A673 (cell line): Measurements from ENCODE around the gene ME1. TPM values are rescaled to one million over a fixed set of nuclear protein-coding genes. Genes with fewer than 3 reads are reported as not detected.

Experiments used
- BruUV-seq: library from RNA; stranded (reverse); fragments of 400-500 nt; replicated peaks from 2 replicates; lab custom pipeline; 2021; lab: Mats Ljungman, UMichigan
- CTCF ChIA-PET: fragments of 300-600 bp; sonication (Branson Sonifier 250); formaldehyde crosslinking; loops from one replicate; lab custom pipeline; 2022; ENCODE audit warnings: antibody characterized with exemption; lab: Charles Lee
- POLR2A ChIA-PET: fragments of 300-600 bp; sonication (Branson Sonifier 250); formaldehyde crosslinking; loops from one replicate; lab custom pipeline; 2022; ENCODE audit warnings: antibody characterized with exemption; ENCODE audit not compliant: low non-redundant PET; lab: Charles Lee
- DNase-seq: peaks from one replicate; pipeline ENCODE4 v3.0.0-alpha.2; 2015; ENCODE audit warnings: low spot score
- H3K27ac ChIP-seq: fragments of 200-600 bp; sonication (generic); 2 replicates; pipeline ENCODE4 v1.5.1; 2016; ENCODE audit warnings: mixed run types, low read depth, mild to moderate bottlenecking, mixed read lengths, antibody characterized with exemption, low read length; ENCODE audit not compliant: poor library complexity, severe bottlenecking
- H3K27me3 ChIP-seq: fragments of 200-600 bp; sonication (generic); replicated peaks from 2 replicates; pipeline ENCODE4 v1.6.1; 2017; ENCODE audit warnings: mixed run types, low read depth, mild to moderate bottlenecking, mixed read lengths, antibody characterized with exemption, low read length; ENCODE audit not compliant: insufficient read depth, poor library complexity
- H3K36me3 ChIP-seq: fragments of 200-600 bp; sonication (generic); 2 replicates; pipeline ENCODE4 v1.6.1; 2016; ENCODE audit warnings: mixed run types, mild to moderate bottlenecking, mixed read lengths, antibody characterized with exemption, low read length; ENCODE audit not compliant: insufficient read depth, poor library complexity, severe bottlenecking
- H3K4me1 ChIP-seq: fragments of 200-600 bp; sonication (generic); 2 replicates; pipeline ENCODE4 v1.6.1; 2017; ENCODE audit warnings: mixed run types, mild to moderate bottlenecking, mixed read lengths, antibody characterized with exemption, low read length; ENCODE audit not compliant: insufficient read depth, poor library complexity, severe bottlenecking
- H3K4me3 ChIP-seq: fragments of 200-600 bp; sonication (generic); 2 replicates; pipeline ENCODE4 v1.5.1; 2016; ENCODE audit warnings: low read depth, mixed run types, mild to moderate bottlenecking, mixed read lengths, low read length; ENCODE audit not compliant: poor library complexity, severe bottlenecking
- H3K9me3 ChIP-seq: fragments of 200-600 bp; sonication (generic); 2 replicates; pipeline ENCODE4 v1.6.1; 2016; ENCODE audit warnings: mixed run types, low read depth, mild to moderate bottlenecking, mixed read lengths, antibody characterized with exemption, low read length; ENCODE audit not compliant: poor library complexity, severe bottlenecking
- CTCF ChIP-seq: fragments of 300-800, 200-600 bp; sonication (generic); conservative IDR thresholded peaks from 2 replicates; pipeline ENCODE4 v1.5.1; 2017; ENCODE audit warnings: low read depth, mild to moderate bottlenecking, antibody characterized with exemption, low read length, moderate library complexity, mixed read lengths
- EZH2 ChIP-seq: fragments of 200-600 bp; sonication (generic); IDR thresholded peaks from 2 replicates; pipeline ENCODE4 v1.6.1; 2017; ENCODE audit warnings: borderline replicate concordance, low read depth, mild to moderate bottlenecking, mixed read lengths, antibody characterized with exemption, low read length; ENCODE audit not compliant: poor library complexity, severe bottlenecking
- intact Hi-C: fragments of 100-400 bp; cut with micrococcal nuclease; formaldehyde crosslinking; loops from one replicate; pipeline ENCODE4 v1.10.0; 2022; ENCODE audit not compliant: unreplicated experiment
- total RNA-seq: library from RNA; stranded (reverse); gene quantifications from 2 replicates; pipeline ENCODE4 v1.2.3, GENCODE V29; 2021

The ME1 gene
- total RNA-seq, 1 experiment from 2014 or later: 78.8 TPM

- TF ChIP-seq EZH2 (no peak), CTCF (no peak)
- Histone ChIP-seq H3K4me3 (no peak overlapping the region), H3K36me3 (no peaks in the 10 kb centered on the region), H3K27me3 (no peaks in the 10 kb centered on the region), H3K27ac (no peak overlapping the region), H3K9me3 (no peaks in the 10 kb centered on the region), H3K4me1 (no peaks in the 10 kb centered on the region)
- POLR2A ChIA-PET: no interaction called here
- DNase-seq: no peak
- no TSS peak for BruUV-seq
- CTCF ChIA-PET: no interaction called here
- intact Hi-C loops: no loop called here
These were observed 39.7 kb upstream of the ME1 start for GRCh38 chr6:83470587-83470986.

GRCh38 chr6:83470001-83470400 is 39.1 kb upstream of the ME1 start:
- ChIA-PET POLR2A (no interaction called here), CTCF (no interaction called here)
- intact Hi-C loops: no loop called here
- DNase-seq: no peak
- BruUV-seq: no TSS peak
- H3K27ac ChIP-seq: no peak overlapping the region
- no peak for TF ChIP-seq CTCF
- no peak for TF ChIP-seq EZH2
- no peaks in the 10 kb centered on the region for H3K9me3 ChIP-seq
- no peaks in the 10 kb centered on the region for H3K4me1 ChIP-seq
- no peak overlapping the region for H3K4me3 ChIP-seq
- H3K36me3 ChIP-seq: no peaks in the 10 kb centered on the region
- no peaks in the 10 kb centered on the region for H3K27me3 ChIP-seq

DNA sequence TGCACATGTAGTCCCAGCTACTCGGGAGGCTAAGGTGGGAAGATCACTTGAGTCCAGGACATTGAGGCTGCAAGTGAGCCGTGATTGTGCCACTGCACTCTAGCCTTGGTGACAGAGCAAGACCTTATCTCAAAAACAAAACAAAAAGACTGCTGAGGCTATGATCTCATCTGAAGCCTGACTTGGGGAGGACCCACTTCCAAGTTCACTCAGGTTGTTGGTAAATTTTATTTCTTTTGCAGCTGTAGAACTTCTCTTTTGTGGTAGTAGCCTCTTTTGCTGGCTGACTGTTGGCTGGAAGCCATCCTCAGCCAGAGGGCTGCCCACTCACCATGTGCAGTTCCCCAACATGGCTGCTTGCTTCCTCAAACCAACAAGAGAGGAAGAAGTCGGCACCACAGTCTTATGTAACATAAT is 36.8 kb upstream of the ME1 start:
- H3K9me3 ChIP-seq: no peaks in the 10 kb centered on the region
- H3K4me3 ChIP-seq: no peak overlapping the region
- H3K36me3 ChIP-seq: no peaks in the 10 kb centered on the region
- H3K27ac ChIP-seq: no peak overlapping the region
- no peak for TF ChIP-seq EZH2
- TF ChIP-seq CTCF: no peak
- no peaks in the 10 kb centered on the region for H3K4me1 ChIP-seq
- BruUV-seq: no TSS peak
- DNase-seq: no peak
- H3K27me3 ChIP-seq: no peaks in the 10 kb centered on the region
- intact Hi-C loops: no loop called here
- POLR2A ChIA-PET: no interaction called here
- CTCF ChIA-PET: no interaction called here
